ENCODE measurements around the gene STK32B.

DNA sequence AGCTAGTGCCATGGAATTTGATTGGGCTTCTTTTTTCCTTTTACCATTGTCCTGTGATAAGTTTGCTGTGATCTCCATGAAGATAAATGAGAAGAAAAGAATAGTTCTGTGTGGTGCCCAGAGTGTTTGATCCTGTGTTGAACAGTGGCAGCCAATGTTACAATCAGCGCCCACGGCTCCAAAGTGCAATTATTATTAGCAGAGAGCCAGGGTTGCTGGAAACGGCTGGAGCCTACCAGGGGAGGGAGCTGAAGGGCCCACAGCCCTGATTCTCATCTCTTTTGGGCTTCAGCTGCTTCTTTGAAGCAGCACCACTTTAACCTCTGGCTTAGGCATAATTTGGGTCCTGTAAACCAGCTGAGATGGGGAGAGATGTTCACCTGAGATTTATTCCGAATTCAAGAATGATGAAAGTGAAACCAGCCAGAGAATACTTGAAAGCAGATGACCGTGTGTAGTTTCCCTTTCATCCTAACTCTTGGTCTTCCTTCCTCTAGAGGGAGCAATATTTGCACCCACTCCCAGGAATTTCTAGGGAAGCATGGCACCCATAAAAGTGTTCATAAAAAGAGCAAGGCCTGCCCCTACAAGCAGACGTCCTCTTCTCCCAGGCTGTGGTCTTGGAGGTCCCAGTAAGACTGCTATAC, 358.8 kb downstream of the STK32B start:
- no peak for TF ChIP-seq POLR2A (IDR thresholded peaks at IDR 0.05)
- TF ChIP-seq, protein P1, sequence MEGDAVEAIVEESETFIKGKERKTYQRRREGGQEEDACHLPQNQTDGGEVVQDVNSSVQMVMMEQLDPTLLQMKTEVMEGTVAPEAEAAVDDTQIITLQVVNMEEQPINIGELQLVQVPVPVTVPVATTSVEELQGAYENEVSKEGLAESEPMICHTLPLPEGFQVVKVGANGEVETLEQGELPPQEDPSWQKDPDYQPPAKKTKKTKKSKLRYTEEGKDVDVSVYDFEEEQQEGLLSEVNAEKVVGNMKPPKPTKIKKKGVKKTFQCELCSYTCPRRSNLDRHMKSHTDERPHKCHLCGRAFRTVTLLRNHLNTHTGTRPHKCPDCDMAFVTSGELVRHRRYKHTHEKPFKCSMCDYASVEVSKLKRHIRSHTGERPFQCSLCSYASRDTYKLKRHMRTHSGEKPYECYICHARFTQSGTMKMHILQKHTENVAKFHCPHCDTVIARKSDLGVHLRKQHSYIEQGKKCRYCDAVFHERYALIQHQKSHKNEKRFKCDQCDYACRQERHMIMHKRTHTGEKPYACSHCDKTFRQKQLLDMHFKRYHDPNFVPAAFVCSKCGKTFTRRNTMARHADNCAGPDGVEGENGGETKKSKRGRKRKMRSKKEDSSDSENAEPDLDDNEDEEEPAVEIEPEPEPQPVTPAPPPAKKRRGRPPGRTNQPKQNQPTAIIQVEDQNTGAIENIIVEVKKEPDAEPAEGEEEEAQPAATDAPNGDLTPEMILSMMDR (IDR thresholded peaks at IDR 0.05), result no peak
